ENCODE measurements around the gene PITPNB.

The PITPNB gene

GRCh38 chr22:27918341-27919221 is 475 bp downstream of the PITPNB start:
- no peak for DNase-seq

DNA sequence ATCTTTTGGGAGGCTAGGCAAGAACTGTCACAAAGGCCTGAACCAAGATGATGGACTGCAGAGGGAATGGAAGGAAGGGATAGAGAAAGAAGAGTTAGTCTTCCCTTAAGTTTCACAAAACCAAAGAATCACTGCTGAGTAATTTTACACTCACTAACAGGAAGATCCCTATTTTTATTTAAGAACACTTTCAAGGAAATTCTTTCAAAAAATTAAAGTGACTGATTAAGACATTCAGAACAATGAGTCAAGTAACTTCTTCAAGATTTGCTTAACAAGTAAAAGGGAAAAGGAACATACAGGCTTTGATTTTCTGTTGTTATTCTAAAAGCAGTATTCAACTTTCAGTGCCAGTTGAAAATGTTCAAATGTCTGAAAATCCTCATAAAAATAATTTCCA is 3.1 kb downstream of the PITPNB start:
- DNase-seq, result no peak

GRCh38 chr22:27913162-27913741 is 5.8 kb downstream of the PITPNB start:
- DNase-seq, result no peak

DNA sequence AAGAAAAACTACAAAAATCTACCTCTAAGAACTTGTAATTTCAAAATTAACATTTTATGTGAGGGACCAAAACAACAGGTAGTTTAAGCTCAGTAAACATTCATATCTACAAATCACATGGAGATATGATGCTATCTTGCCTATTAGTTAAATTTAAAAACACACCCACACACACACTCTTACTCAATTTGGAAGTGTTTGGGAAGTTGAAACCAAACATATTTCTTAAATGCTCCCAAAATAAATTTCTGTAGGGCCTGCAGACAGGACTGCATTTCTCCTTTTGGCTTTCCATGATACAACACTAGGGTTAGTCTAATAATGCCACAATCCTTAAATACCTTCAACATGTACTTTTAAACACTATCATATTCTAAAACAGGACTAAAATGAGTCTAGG is 7.0 kb downstream of the PITPNB start:
- no peak for DNase-seq

DNA sequence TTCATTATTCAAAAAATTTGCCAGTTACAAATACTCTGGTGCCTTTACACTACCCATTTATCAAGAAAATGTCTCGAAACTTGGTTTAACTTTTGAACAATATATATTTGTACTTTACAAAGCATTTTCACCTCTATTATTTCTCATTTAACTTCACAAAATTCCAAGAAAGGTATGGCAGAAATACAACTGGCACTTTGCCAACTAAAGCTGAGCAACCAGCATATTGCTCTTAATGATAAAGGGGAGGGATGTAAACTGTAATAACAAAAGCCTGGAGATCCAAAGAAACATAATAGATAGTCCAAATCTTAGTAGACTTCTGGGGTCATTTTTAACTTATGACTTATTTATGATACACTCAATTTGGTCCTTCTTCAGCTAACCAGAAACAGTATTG is 7.7 kb downstream of the PITPNB start:
- DNase-seq, result no peak

DNA sequence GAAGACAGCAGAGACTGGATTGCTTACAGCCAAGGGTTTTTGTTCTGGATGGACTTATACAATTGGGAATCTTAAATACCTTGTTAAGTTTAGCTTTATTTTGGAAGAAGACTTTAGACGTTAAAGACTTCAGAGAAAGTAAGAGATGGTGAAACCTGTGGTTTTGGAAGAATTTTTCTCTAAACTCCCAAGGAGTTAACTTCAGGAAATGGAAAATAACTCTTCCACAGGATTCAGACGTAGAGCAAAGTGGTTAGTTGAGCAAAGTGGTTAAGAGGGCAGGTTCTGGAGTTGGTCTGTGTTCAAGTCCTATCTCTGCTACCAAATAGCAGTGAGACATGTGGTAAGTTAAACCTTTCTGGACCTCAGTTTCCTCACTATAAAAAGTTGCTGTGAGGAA is 12.8 kb downstream of the PITPNB start:
- DNase-seq, result no peak

DNA sequence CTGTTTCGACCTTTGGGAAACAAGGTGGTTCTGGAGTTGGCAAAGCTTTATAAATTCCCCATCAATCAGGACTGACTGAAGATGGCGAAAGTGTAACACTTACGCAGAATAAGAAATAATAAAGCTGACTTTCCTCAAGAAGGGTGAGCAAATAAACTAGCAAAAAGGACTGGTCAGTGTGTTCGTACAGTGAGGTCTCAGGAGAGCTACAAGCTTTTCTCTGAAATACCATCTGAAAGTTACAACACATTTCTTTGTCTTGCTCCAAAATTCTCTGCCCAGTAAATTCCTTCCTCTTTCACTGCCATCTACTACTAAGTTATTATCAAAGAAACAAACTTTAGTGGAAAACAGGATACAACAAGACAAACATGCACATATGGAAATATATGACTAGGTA is 13.4 kb downstream of the PITPNB start:
- no peak for DNase-seq

DNA sequence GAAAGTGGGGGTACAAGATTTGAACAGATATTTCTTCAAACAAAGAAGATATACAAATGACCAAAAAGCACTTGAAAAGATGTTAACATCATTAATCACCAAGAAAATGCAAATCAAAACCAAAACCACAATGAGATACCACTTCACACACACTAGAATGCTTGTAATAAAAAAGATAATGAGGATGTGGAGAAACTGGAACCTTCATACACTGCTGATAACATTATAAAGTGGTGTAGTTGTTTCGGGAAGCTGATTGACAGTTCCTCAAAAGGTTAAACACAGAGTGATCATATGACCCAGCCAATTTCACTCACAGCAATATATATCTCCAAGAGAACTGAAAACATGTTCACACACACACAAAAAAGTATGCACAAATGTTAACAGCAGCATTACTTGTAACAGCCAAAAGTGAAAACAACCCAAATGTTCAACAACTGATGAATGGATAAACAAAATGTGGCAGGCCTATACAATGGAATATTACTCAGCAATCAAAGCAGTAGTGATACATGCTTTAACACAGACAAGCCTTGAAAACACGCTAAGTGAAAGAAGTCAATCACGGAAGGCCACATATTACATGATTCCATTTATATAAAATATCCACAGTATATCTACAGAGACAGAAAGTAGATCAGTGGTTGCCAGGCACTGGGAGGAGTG is 15.1 kb downstream of the PITPNB start:
- DNase-seq, result no peak

DNA sequence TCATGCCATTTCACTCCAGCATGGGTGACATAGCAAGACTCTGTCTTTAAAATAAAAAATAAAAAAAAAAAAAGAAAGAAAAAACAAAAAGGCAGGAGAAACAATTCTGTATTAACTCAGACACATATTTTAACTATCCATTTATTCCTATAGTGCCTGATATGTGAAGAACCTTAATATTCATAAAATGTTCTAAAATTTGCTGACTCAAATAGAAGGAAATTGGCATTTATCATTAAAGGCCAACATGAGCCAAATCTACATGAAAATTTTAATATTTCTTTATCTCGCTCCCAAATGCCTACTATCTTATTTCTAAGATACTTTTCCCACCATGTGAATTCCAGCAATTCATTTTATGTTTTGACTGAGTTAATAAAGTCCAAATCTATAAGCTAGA is 18.9 kb downstream of the PITPNB start:
- DNase-seq, result no peak

GRCh38 chr22:27896245-27896644 is 22.8 kb downstream of the PITPNB start:
- DNase-seq, result no peak

DNA sequence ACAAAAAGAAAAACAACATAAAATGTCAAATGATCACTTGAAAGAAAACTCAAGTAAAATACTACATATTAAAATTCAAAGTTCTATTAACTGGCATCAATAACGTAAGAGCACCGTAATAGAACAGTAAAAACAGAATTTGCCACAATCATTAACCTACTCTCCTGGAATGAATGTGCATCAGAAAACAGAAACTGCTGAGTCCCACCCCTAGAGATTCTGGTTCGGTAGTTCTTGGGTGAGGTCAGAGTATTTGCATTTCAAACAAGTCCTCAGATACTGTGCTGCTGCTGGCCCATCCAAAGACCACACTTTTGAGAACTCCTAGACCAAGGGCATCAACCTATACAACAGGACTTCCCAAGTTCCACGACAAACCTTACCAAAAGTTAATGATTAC is 23.5 kb downstream of the PITPNB start:
- DNase-seq, result no peak

DNA sequence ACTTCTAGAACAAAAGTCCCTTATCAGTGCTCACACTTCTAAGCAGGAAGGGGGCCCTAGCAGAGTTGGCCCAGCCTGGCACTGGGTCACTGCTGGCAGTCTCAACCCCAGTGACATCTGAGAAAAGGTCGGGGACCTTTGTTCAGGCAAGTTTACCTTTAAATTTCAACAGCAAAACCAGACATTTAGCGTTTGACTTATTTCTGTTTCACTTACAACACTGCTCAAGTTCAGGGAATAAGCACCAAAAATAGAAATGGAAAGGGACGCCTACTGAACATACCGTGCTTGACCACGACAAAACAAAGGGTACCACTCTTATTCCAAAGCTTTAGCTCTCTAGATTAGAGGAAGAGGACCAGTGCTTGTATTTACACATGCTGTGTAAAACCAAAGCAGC is 26.2 kb downstream of the PITPNB start:
- no peak for DNase-seq

GRCh38 chr22:27892064-27892463 is 27.0 kb downstream of the PITPNB start:
- DNase-seq, result no peak

- no peak for DNase-seq
These were observed 30.7 kb downstream of the PITPNB start for GRCh38 chr22:27888310-27888709.

DNA sequence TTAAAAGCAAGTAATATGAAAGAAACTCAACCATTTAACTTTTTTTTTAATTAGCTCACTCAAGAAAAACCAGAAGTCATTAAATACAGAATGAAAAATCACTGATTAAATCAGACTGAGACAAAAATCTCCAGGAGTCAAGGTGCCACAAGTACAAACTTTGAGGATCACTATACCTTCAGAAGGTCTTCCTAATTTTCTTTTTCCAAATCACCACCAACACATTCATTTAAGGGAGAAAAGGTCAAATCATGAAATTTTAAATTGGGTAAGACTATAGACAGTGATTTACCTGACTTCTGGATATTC is 32.3 kb downstream of the PITPNB start:
- no peak for DNase-seq

DNA sequence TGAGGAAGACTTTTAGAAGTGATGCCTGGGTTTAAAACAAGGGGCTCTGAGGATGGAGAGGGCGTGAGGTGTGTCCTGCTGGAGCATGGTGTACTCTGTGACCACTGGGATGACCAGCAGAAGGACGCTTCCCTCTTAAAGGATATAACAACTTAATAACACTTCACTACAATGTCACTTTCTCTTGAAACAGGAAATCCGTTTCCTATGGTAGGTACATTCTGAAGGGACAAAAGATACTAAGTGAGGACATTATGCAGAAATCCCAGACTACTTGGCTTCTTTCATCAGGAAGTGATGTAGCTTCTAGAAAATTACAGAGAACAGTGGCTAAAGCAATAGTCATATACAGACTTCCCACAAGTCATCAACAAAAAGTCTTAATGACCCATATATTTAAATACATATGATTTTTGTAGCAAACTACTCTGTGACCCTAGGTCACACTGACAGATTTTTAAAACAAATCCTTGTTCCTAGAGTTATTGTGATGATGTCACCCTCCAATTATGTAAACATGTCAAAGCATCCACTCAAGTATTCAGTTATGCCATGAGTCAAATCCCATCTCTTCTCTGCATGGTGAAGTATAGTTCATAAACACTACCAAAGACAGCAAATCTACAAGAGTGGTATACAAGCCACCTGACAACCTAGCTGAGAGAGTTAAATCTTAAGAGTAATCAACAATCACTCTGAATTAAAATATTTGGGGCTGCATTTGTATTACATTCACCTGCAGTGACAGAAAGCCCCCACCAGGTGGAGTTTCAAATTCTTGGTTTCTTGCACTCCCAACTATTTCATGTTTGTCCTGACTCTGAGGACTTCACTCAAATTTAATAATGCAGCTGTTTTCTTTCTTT is 32.8 kb downstream of the PITPNB start:
- DNase-seq, result no peak

DNA sequence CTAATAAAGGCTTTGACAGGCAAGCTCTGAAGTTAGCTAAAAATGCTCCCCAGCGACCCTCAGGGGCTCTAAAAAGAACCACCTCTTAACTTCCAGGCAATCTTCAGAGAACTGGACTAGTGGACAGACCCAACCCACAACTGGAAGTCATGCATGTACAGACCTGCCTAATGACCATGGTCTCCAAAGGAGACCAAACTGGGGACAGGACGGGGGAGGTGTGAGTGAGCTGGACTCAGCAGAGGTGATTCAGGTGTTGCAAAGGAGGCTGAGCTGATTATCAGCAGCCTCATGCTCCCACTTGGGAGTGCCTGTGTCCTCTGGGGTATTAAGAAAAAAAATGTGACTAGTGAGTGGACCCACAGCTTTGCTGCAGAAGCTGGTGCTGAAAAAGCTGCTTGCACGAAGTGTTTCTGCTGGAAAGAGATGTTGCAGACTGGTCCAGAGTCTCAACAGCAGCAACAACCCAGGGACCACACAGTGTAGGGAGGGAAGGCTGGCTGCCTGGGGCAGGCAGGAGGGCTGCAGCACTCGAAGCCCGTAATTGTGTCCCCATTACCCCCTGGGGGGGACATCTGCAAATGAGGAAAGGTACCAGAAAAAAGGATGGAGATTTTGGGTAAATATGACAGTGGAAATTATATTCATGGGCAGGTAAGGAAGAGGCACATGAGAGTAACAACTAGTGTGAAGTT is 35.3 kb downstream of the PITPNB start:
- DNase-seq, result no peak

GRCh38 chr22:27882507-27883290 is 36.4 kb downstream of the PITPNB start:
- no peak for DNase-seq

DNA sequence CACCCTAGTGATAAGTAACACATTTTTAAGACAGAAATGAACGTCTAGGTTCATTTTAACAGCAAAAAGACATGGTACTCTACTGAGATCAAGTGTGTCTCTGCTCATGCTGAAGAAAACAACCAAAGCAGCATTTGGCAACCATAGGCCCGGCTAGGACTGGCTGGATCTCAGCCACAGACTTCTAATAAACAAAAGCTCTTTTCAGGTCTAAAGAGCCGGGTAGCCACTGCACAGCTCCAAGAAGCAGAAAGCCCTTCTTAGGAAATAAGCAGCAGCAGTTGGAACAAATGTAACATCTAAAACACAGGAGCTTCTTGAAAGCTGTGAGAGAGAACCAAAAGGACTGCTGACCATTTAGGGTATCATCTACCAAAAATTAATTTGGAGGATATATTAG is 37.6 kb downstream of the PITPNB start:
- no peak for DNase-seq

GRCh38 chr22:27880778-27881394 is 38.2 kb downstream of the PITPNB start:
- no peak for DNase-seq

DNA sequence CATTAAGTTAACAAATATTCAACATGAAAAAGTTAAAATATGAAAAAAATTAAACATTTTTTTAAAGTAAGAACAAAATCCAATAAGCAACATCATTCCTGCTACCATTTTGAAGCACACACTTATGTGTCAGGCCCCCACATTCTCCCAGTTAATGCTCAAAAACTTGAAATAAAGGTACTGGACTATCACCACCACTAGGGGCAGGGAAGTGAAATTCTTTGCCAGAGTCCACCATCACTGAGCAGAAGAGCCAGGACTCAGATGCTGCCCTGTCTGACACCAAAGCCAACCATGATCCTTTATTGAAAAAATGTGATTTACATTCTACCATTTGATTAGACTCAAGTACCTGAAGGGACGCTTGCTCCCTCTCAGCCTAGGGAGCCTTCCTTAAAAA is 39.1 kb downstream of the PITPNB start:
- DNase-seq, result no peak

Measured in NCI-H774 (cell line).